Stomach smooth muscle (tissue), 2 donors: Measurements from ENCODE around the gene P3H2.

ENCODE experiments used
- H3K27ac ChIP-seq: one replicate; pipeline ENCODE4 v1.7.0; 2013; ENCODE audit warnings: mild to moderate bottlenecking, low read length, inconsistent platforms
- H3K27me3 ChIP-seq, 2 donors: one replicate each; pipeline ENCODE4 v1.7.0; 2013; ENCODE audit warnings: low read length in 2 of 2; ENCODE audit not compliant: insufficient read depth in 2 of 2, control insufficient read depth in 1 of 2
- H3K36me3 ChIP-seq, 2 donors: one replicate each; pipeline ENCODE4 v1.7.0; 2013; ENCODE audit warnings: low read length in 2 of 2; ENCODE audit not compliant: control insufficient read depth in 2 of 2, insufficient read depth in 2 of 2
- H3K4me1 ChIP-seq: one replicate; pipeline ENCODE4 v1.7.0; 2013; ENCODE audit warnings: low read length; ENCODE audit not compliant: control insufficient read depth, insufficient read depth
- H3K4me3 ChIP-seq, 2 donors: one replicate each; pipeline ENCODE4 v1.7.0; 2013; ENCODE audit warnings: low read length in 2 of 2
- H3K9ac ChIP-seq, 2 donors: one replicate each; pipeline ENCODE4 v1.7.0; 2013; ENCODE audit warnings: low read length in 2 of 2, mild to moderate bottlenecking in 1 of 2
- H3K9me3 ChIP-seq, 2 donors: one replicate each; pipeline ENCODE4 v1.7.0; 2013; ENCODE audit warnings: low read length in 2 of 2; ENCODE audit not compliant: control insufficient read depth in 2 of 2
- donor health status: healthy.
- donor health status: Pancreatic carcinoma.

P3H2 gene

GRCh38 chr3:190016966-190017365 lies 103.7 kb downstream of the P3H2 start:
- Histone ChIP-seq H3K36me3 (no peaks in the 10 kb centered on the region), H3K9me3 (no peaks in the 10 kb centered on the region), H3K4me1 (no peaks in the 10 kb centered on the region), H3K27me3 (no peaks in the 10 kb centered on the region), H3K9ac (no peak overlapping the region), H3K27ac (no peak overlapping the region), H3K4me3 (no peak overlapping the region)

GRCh38 chr3:190014940-190015339 lies 105.8 kb downstream of the P3H2 start:
- no peak overlapping the region for H3K9ac ChIP-seq
- H3K9me3 ChIP-seq, result no peaks in the 10 kb centered on the region
- no peaks in the 10 kb centered on the region for H3K27me3 ChIP-seq
- H3K36me3 ChIP-seq, result no peaks in the 10 kb centered on the region
- no peaks in the 10 kb centered on the region for H3K4me1 ChIP-seq
- no peak overlapping the region for H3K27ac ChIP-seq
- H3K4me3 ChIP-seq, result no peak overlapping the region

GRCh38 chr3:190013943-190014924 lies 106.5 kb downstream of the P3H2 start:
- H3K4me1 ChIP-seq, result no peaks in the 10 kb centered on the region
- no peak overlapping the region for H3K4me3 ChIP-seq
- no peaks in the 10 kb centered on the region for H3K9me3 ChIP-seq
- H3K9ac ChIP-seq, result no peak overlapping the region
- no peaks in the 10 kb centered on the region for H3K36me3 ChIP-seq
- no peaks in the 10 kb centered on the region for H3K27me3 ChIP-seq
- no peak overlapping the region for H3K27ac ChIP-seq

GRCh38 chr3:190012784-190013183 lies 107.9 kb downstream of the P3H2 start:
- Histone ChIP-seq H3K27ac (no peak overlapping the region), H3K27me3 (no peaks in the 10 kb centered on the region), H3K9ac (no peak overlapping the region), H3K4me1 (peaks cover 3% of the 10 kb centered on the region), H3K36me3 (no peaks in the 10 kb centered on the region), H3K4me3 (no peak overlapping the region), H3K9me3 (no peaks in the 10 kb centered on the region)

- H3K27ac ChIP-seq, result no peak overlapping the region
- H3K4me3 ChIP-seq, result no peak overlapping the region
- peaks cover 3% of the 10 kb centered on the region for H3K4me1 ChIP-seq
- no peaks in the 10 kb centered on the region for H3K36me3 ChIP-seq
- H3K9me3 ChIP-seq, result no peaks in the 10 kb centered on the region
- H3K27me3 ChIP-seq, result no peaks in the 10 kb centered on the region
- H3K9ac ChIP-seq, result no peak overlapping the region
These were observed 108.3 kb downstream of the P3H2 start for GRCh38 chr3:190012314-190012782.

GRCh38 chr3:190010486-190010885 lies 110.2 kb downstream of the P3H2 start:
- Histone ChIP-seq H3K4me3 (no peak overlapping the region), H3K9me3 (no peaks in the 10 kb centered on the region), H3K27me3 (no peaks in the 10 kb centered on the region), H3K4me1 (peaks cover 3% of the 10 kb centered on the region), H3K36me3 (no peaks in the 10 kb centered on the region), H3K27ac (no peak overlapping the region), H3K9ac (no peak overlapping the region)

GRCh38 chr3:190009614-190010013 lies 111.1 kb downstream of the P3H2 start:
- no peak overlapping the region for H3K27ac ChIP-seq
- no peaks in the 10 kb centered on the region for H3K9me3 ChIP-seq
- H3K36me3 ChIP-seq, result no peaks in the 10 kb centered on the region
- no peaks in the 10 kb centered on the region for H3K27me3 ChIP-seq
- H3K9ac ChIP-seq, result no peak overlapping the region
- H3K4me3 ChIP-seq, result no peak overlapping the region
- H3K4me1 ChIP-seq, result peaks cover 3% of the 10 kb centered on the region

- Histone ChIP-seq H3K27ac (no peak overlapping the region), H3K36me3 (no peaks in the 10 kb centered on the region), H3K9ac (no peak overlapping the region), H3K4me1 (peaks cover 3% of the 10 kb centered on the region), H3K4me3 (no peak overlapping the region), H3K9me3 (no peaks in the 10 kb centered on the region), H3K27me3 (no peaks in the 10 kb centered on the region)
These were observed 112.3 kb downstream of the P3H2 start for GRCh38 chr3:190008432-190008831.

- Histone ChIP-seq H3K4me1 (peaks cover 5% of the 10 kb centered on the region), H3K9me3 (no peaks in the 10 kb centered on the region), H3K36me3 (no peaks in the 10 kb centered on the region), H3K27ac (no peak overlapping the region), H3K9ac (no peak overlapping the region), H3K27me3 (no peaks in the 10 kb centered on the region), H3K4me3 (no peak overlapping the region)
These were observed 115.2 kb downstream of the P3H2 start for GRCh38 chr3:190005343-190006113.

GRCh38 chr3:190004656-190005055 lies 116.0 kb downstream of the P3H2 start:
- no peak overlapping the region for H3K4me3 ChIP-seq
- H3K4me1 ChIP-seq, result peaks cover 5% of the 10 kb centered on the region
- H3K9ac ChIP-seq, result no peak overlapping the region
- H3K27me3 ChIP-seq, result no peaks in the 10 kb centered on the region
- H3K9me3 ChIP-seq, result no peaks in the 10 kb centered on the region
- no peak overlapping the region for H3K27ac ChIP-seq
- no peaks in the 10 kb centered on the region for H3K36me3 ChIP-seq
